Osteocyte (in vitro differentiated cells): Measurements from ENCODE around the gene TNFAIP8. TPM values are rescaled to one million over a fixed set of nuclear protein-coding genes. Genes with fewer than 3 reads are reported as not detected.
A peak's percentile ranks its signal among the peaks of the same experiment; 100 is the strongest.

Experiments
- DNase-seq: peaks from one replicate; pipeline ENCODE4 v3.0.0; 2021; ENCODE audit warnings: mixed read lengths; ENCODE audit not compliant: unreplicated experiment; ENCODE audit errors: extremely low spot score
- H3K27ac Mint-ChIP-seq: one replicate; pipeline ENCODE4 v1.8.0; 2021; ENCODE audit warnings: mild to moderate bottlenecking, mixed read lengths; ENCODE audit not compliant: unreplicated experiment
- H3K27me3 Mint-ChIP-seq: one replicate; pipeline ENCODE4 v1.8.0; 2021; ENCODE audit warnings: mixed read lengths; ENCODE audit not compliant: unreplicated experiment
- H3K36me3 Mint-ChIP-seq: one replicate; pipeline ENCODE4 v1.8.0; 2021; ENCODE audit warnings: mixed read lengths; ENCODE audit not compliant: unreplicated experiment
- H3K4me1 Mint-ChIP-seq: one replicate; pipeline ENCODE4 v1.8.0; 2021; ENCODE audit warnings: mixed read lengths; ENCODE audit not compliant: unreplicated experiment
- H3K4me3 Mint-ChIP-seq: one replicate; pipeline ENCODE4 v1.8.0; 2021; ENCODE audit warnings: mild to moderate bottlenecking, moderate library complexity, mixed read lengths; ENCODE audit not compliant: unreplicated experiment
- H3K9me3 Mint-ChIP-seq: one replicate; pipeline ENCODE4 v1.8.0; 2021; ENCODE audit warnings: mixed read lengths; ENCODE audit not compliant: unreplicated experiment
- total RNA-seq: library from RNA; stranded (reverse); gene quantifications from 2 replicates; pipeline ENCODE4 v1.2.1, GENCODE V29; 2021
- TF ChIP-seq, protein P1 (sequence below): fragments of 200-600 bp; sonication (generic); IDR thresholded peaks from 2 replicates; pipeline ENCODE4 v1.5.0; 2021; ENCODE audit warnings: antibody characterized with exemption, mild to moderate bottlenecking, moderate library complexity

The TNFAIP8 gene
- total RNA-seq, 1 donor from 2014 or later, result 13.3 TPM

DNA sequence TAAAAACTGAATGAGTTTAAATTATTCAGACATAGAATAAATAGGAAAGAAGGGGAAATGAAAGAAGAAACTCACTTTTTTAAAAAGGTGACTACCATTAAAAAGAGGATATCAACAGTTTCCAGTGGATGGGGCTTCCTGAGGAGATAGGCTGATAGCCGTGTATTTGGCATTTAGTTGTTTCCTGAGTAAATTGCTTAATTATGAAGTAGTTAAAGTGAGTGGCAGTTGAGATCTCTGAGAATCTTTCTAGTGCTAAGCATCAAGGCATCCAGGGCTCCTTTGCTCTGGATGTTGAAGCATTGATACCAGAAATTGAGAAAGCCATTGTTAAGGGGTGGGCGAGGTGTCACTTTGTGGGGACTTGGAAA lies 2.7 kb downstream of the TNFAIP8 start:
- H3K27ac Mint-ChIP-seq, result no peak overlapping the region
- H3K36me3 Mint-ChIP-seq, result peaks cover 3% of the 10 kb centered on the region
- H3K4me1 Mint-ChIP-seq, result peaks cover 54% of the 10 kb centered on the region

DNA sequence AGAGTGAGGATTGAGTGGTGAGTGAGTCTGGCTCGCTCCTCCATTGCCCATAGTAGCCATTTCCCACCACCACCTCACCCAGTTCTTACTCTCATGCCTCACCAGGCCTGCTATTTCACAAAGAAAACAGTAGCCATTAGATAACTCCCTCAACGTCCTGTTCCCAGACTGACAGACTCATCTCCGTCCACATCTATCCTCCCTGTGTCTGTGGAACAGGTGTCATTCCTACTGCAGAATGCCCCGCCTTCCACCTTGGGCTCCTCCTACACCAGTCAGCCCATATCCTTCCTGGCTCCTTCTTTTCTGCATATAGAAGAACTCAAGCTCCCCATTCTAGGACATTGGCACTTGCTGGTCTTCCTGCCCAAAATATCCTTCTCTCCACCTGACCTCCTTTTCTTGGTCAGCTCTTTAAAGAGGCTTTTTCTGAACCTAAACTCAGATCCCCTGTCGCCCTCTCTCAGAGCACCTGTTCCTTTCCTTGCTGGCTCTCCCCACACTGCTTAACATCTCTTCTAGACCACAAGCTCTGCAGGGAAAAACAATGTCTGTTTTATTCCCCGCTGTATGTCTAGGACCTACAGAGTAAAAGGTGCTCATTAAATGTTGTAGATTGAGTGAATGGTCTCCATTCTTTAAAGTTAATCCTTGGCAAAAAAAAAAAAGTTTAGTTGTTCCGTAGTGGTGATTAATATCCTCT lies 3.2 kb downstream of the TNFAIP8 start:
- Mint-ChIP-seq H3K4me3 (no peak overlapping the region), H3K36me3 (peaks cover 3% of the 10 kb centered on the region), H3K4me1 (peaks cover 50% of the 10 kb centered on the region), H3K9me3 (no peaks in the 10 kb centered on the region), H3K27ac (no peak overlapping the region), H3K27me3 (no peaks in the 10 kb centered on the region)
- no peak for DNase-seq
- TF ChIP-seq, protein P1, sequence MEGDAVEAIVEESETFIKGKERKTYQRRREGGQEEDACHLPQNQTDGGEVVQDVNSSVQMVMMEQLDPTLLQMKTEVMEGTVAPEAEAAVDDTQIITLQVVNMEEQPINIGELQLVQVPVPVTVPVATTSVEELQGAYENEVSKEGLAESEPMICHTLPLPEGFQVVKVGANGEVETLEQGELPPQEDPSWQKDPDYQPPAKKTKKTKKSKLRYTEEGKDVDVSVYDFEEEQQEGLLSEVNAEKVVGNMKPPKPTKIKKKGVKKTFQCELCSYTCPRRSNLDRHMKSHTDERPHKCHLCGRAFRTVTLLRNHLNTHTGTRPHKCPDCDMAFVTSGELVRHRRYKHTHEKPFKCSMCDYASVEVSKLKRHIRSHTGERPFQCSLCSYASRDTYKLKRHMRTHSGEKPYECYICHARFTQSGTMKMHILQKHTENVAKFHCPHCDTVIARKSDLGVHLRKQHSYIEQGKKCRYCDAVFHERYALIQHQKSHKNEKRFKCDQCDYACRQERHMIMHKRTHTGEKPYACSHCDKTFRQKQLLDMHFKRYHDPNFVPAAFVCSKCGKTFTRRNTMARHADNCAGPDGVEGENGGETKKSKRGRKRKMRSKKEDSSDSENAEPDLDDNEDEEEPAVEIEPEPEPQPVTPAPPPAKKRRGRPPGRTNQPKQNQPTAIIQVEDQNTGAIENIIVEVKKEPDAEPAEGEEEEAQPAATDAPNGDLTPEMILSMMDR, result no peak

More for the DNA sequence above, 2.7 kb downstream of the TNFAIP8 start:
- TF ChIP-seq, protein P1, result no peak
- no peak for DNase-seq
- Mint-ChIP-seq H3K9me3 (no peaks in the 10 kb centered on the region), H3K27me3 (no peaks in the 10 kb centered on the region), H3K4me3 (no peak overlapping the region)

DNA sequence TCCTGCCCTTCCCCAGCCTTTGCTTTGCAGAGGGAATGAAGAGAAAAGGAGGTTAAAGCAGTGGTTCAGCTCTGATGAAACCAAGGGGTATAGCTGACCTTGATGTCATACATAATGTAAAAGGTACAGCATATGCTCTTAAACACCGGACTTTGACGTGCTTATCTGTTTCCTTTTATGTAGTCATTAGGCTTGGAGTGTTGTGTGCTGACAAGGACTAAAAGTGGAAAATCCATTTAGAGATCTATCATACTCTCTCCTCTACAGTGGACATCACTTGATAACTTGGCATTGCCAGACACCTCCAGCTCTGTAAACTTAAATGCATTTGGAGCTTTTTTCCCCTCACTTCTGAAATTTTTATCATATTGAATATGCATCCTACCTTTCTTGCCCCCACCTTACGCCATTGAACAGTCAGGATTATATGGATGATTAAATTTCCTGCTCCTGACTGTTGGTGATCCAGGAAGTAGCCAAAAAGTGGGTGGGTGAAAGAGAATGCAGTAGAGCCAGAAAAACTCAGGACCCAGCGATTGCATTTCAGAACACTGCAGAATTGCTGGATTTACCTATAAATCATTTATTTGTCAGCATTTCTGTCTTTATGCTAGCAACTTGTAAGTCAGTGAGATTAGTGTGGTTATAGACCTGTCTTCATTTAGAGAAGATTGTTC lies 4.1 kb downstream of the TNFAIP8 start:
- H3K4me3 Mint-ChIP-seq, result no peak overlapping the region
- H3K36me3 Mint-ChIP-seq, result peaks cover 3% of the 10 kb centered on the region
- no peak for DNase-seq
- TF ChIP-seq, protein P1, result no peak
- no peaks in the 10 kb centered on the region for H3K27me3 Mint-ChIP-seq
- peaks cover 47% of the 10 kb centered on the region for H3K4me1 Mint-ChIP-seq
- H3K27ac Mint-ChIP-seq, result no peak overlapping the region
- H3K9me3 Mint-ChIP-seq, result no peaks in the 10 kb centered on the region

DNA sequence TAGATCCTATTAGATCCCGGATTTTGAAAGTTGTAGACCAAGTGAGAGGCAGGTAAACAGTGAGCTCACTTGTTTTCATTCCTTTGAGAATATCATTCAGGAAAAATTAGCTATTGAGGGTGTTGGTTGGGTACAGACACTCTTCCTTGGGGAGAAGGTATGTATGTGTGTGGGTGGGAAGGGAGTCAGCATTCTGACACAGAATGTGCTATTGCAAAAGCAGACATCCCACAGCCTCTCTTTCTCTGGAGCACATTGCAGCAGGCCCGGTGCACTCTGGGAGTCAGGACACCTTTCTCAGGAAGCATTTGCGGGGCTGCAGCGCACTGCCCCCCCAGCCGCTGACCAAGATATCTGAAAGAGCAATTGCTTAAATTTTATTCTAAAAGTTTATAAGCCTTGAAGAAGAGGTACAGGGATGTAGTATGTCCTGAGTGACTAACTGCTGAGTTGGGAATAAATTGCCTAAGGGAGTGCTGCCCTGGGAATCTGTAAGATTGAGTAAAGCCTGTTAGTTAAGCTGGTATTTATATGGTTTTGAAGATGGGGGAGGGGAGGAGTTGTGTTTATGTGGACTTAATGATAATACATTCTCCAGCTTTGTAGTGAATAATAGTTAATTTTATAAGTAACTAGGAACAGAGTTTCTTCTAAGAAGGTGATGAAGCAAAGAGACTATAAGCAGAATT lies 5.2 kb downstream of the TNFAIP8 start:
- peak overlapping the region; percentile 55 for H3K27ac Mint-ChIP-seq
- H3K4me3 Mint-ChIP-seq, result no peak overlapping the region
- H3K36me3 Mint-ChIP-seq, result peaks cover 4% of the 10 kb centered on the region
- TF ChIP-seq, protein P1, result no peak
- DNase-seq, result no peak
- H3K4me1 Mint-ChIP-seq, result peaks cover 51% of the 10 kb centered on the region
- no peaks in the 10 kb centered on the region for H3K27me3 Mint-ChIP-seq
- no peaks in the 10 kb centered on the region for H3K9me3 Mint-ChIP-seq

DNA sequence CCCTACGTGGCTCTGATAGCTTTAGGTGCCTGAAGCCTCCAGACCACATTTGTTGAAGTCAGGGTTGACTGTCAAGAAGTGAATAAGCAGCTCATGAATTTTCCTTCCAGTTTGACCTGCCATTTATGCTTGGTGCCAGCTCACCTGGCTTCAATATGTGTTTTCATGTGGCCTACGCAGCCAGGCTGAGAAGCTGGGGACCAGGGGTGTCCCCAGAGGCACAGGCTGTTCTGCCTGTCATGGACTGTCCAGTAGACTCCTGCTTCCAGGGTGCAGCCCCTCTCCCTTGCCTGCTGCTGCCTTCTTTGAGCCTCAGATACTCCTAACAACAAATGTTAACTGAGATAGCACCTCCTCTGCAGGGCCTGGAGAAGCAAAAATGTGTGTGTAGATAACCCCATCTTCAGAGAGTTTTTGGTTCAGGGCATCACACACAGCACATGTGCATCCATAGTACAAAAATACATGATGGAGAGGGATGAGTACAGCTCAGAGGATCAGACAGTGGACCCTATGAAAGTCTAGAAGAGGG lies 5.8 kb downstream of the TNFAIP8 start:
- Mint-ChIP-seq H3K36me3 (peaks cover 4% of the 10 kb centered on the region), H3K4me1 (peaks cover 53% of the 10 kb centered on the region), H3K4me3 (no peak overlapping the region), H3K27ac (no peak overlapping the region), H3K9me3 (no peaks in the 10 kb centered on the region), H3K27me3 (no peaks in the 10 kb centered on the region)
- no peak for DNase-seq
- TF ChIP-seq, protein P1, result no peak
